Stimulated activated CD8-positive, alpha-beta memory T cell treated with anti-CD3 and anti-CD28 coated beads, Interleukin-15, amount 100 ng/mL, for 1 hour (primary cell): ENCODE data around the gene ZNF462.
"Not testable (repeated sequence)": the region's sequence is repeated elsewhere in the genome, so short reads cannot be mapped to it uniquely, and the experiment has no call there.

Source experiments
- DNase-seq: peaks from one replicate; pipeline ENCODE4 v3.0.0-alpha.2; 2020; ENCODE audit warnings: low read depth

Gene ZNF462

GRCh38 chr9:106862821-106863720 is at the start of gene ZNF462:
ZNF462 (plus strand) TSS chr9:106863166; CDS start chr9:106923384, 60,218 bp downstream.
- no peak for DNase-seq

- DNase-seq = no peak
Measured at GRCh38 chr9:106816524-106816923, 46.4 kb upstream of the ZNF462 start.

- no peak for DNase-seq
Measured at GRCh38 chr9:106818034-106818433, 44.9 kb upstream of the ZNF462 start.

GRCh38 chr9:106820866-106821265 is 42.1 kb upstream of the ZNF462 start:
- DNase-seq = no peak

- no peak for DNase-seq
Measured at GRCh38 chr9:106828070-106828469, 34.9 kb upstream of the ZNF462 start.

- no peak for DNase-seq
Measured at GRCh38 chr9:106828965-106829364, 34.0 kb upstream of the ZNF462 start.

GRCh38 chr9:106829666-106830408 is 33.1 kb upstream of the ZNF462 start:
- DNase-seq = no peak

- no peak for DNase-seq
Measured at GRCh38 chr9:106830527-106831150, 32.3 kb upstream of the ZNF462 start.

GRCh38 chr9:106834888-106835287 is 28.1 kb upstream of the ZNF462 start:
- no peak for DNase-seq

GRCh38 chr9:106835840-106836239 is 27.1 kb upstream of the ZNF462 start:
- no peak for DNase-seq

GRCh38 chr9:106843371-106843770 is 19.6 kb upstream of the ZNF462 start:
- DNase-seq = no peak

GRCh38 chr9:106846307-106846706 is 16.7 kb upstream of the ZNF462 start:
- no peak for DNase-seq

- DNase-seq = no peak
Measured at GRCh38 chr9:106846857-106847256, 16.1 kb upstream of the ZNF462 start.

- DNase-seq = not testable (repeated sequence)
Measured at GRCh38 chr9:106851640-106852039, 11.3 kb upstream of the ZNF462 start.

- DNase-seq = no peak
Measured at GRCh38 chr9:106857811-106858470, 5.0 kb upstream of the ZNF462 start.

GRCh38 chr9:106859957-106860720 is 2.8 kb upstream of the ZNF462 start:
- no peak for DNase-seq

- DNase-seq = no peak
Measured at GRCh38 chr9:106860721-106861639, 2.0 kb upstream of the ZNF462 start.

GRCh38 chr9:106861640-106862109 is 1.3 kb upstream of the ZNF462 start:
- DNase-seq = no peak

GRCh38 chr9:106862110-106862820 is 701 bp upstream of the ZNF462 start:
- no peak for DNase-seq
